Activated T-helper 2 cell treated with anti-CD3 and anti-CD28 coated beads, Interferon-gamma antibody, Interleukin-2, Interleukin-4, amounts not matched to agents 10 μg/mL and 5 μg/mL and 100 μg/mL, durations not matched to agents 14 hours and 24 hours and 36 hours (primary cell): Measurements from ENCODE around the gene VSIG2. TPM values are rescaled to one million over a fixed set of nuclear protein-coding genes. Genes with fewer than 3 reads are reported as not detected.

Source experiments
- DNase-seq: peaks from one replicate; pipeline ENCODE4 v3.0.0; 2021; ENCODE audit warnings: low spot score
- H3K27ac Mint-ChIP-seq: one replicate; pipeline ENCODE4 v1.8.0; 2021; ENCODE audit warnings: mixed read lengths
- H3K27me3 Mint-ChIP-seq: one replicate; pipeline ENCODE4 v1.8.0; 2021; ENCODE audit warnings: low read depth, mixed read lengths
- H3K36me3 Mint-ChIP-seq: one replicate; pipeline ENCODE4 v1.8.0; 2021; ENCODE audit warnings: low read depth, mixed read lengths
- H3K4me1 Mint-ChIP-seq: one replicate; pipeline ENCODE4 v1.8.0; 2021; ENCODE audit warnings: low read depth, mixed read lengths
- H3K4me3 Mint-ChIP-seq: one replicate; pipeline ENCODE4 v1.8.0; 2021; ENCODE audit warnings: low read depth, mild to moderate bottlenecking, moderate library complexity, mixed read lengths
- H3K9me3 Mint-ChIP-seq: one replicate; pipeline ENCODE4 v1.8.0; 2021; ENCODE audit warnings: mixed read lengths
- intact Hi-C: fragments of 100-400 bp; cut with micrococcal nuclease; formaldehyde crosslinking; loops from one replicate; pipeline ENCODE4 v1.15.1; 2023
- total RNA-seq: library from RNA; stranded (reverse); gene quantifications from 2 replicates; pipeline ENCODE4 v1.2.3, GENCODE V29; 2022

VSIG2 gene
- total RNA-seq, 1 donor from 2014 or later = not detected

GRCh38 chr11:124760806-124761205, 8.8 kb upstream of the VSIG2 start:
- H3K27ac Mint-ChIP-seq = no peak overlapping the region
- no peak for DNase-seq
- H3K9me3 Mint-ChIP-seq = no peaks in the 10 kb centered on the region
- H3K4me3 Mint-ChIP-seq = peak overlapping the region; percentile 37
- intact Hi-C loops = no loop called here
- H3K4me1 Mint-ChIP-seq = peaks cover 17% of the 10 kb centered on the region
- no peaks in the 10 kb centered on the region for H3K36me3 Mint-ChIP-seq
- H3K27me3 Mint-ChIP-seq = peaks cover 55% of the 10 kb centered on the region

- peaks cover 55% of the 10 kb centered on the region for H3K27me3 Mint-ChIP-seq
- H3K36me3 Mint-ChIP-seq = no peaks in the 10 kb centered on the region
- intact Hi-C loops = no loop called here
- no peak overlapping the region for H3K27ac Mint-ChIP-seq
- peaks cover 17% of the 10 kb centered on the region for H3K4me1 Mint-ChIP-seq
- no peak overlapping the region for H3K4me3 Mint-ChIP-seq
- DNase-seq = no peak
- H3K9me3 Mint-ChIP-seq = no peaks in the 10 kb centered on the region
Measured at GRCh38 chr11:124760205-124760652, 8.2 kb upstream of the VSIG2 start.

GRCh38 chr11:124759266-124760204, 7.5 kb upstream of the VSIG2 start:
- Mint-ChIP-seq H3K4me3 (no peak overlapping the region), H3K27me3 (peaks cover 59% of the 10 kb centered on the region), H3K36me3 (no peaks in the 10 kb centered on the region), H3K9me3 (no peaks in the 10 kb centered on the region), H3K4me1 (peaks cover 17% of the 10 kb centered on the region), H3K27ac (no peak overlapping the region)
- no peak for DNase-seq
- intact Hi-C loops = loop anchor here (2.0 kb wide), 1 partner anchor 107 kb away; no protein-coding TSS in a partner anchor

- no peak overlapping the region for H3K27ac Mint-ChIP-seq
- intact Hi-C loops = loop anchor here (1.0 to 2.0 kb wide), 2 partner anchors 11 to 108 kb away; no protein-coding TSS in a partner anchor
- H3K36me3 Mint-ChIP-seq = no peaks in the 10 kb centered on the region
- H3K4me1 Mint-ChIP-seq = peaks cover 16% of the 10 kb centered on the region
- peak overlapping the region; percentile 62 for H3K4me3 Mint-ChIP-seq
- peaks cover 59% of the 10 kb centered on the region for H3K27me3 Mint-ChIP-seq
- DNase-seq = peak; percentile 64
- no peaks in the 10 kb centered on the region for H3K9me3 Mint-ChIP-seq
Measured at GRCh38 chr11:124758355-124759265, 6.6 kb upstream of the VSIG2 start.

GRCh38 chr11:124757320-124757719, 5.3 kb upstream of the VSIG2 start:
- Mint-ChIP-seq H3K9me3 (no peaks in the 10 kb centered on the region), H3K4me3 (no peak overlapping the region), H3K4me1 (peaks cover 13% of the 10 kb centered on the region), H3K36me3 (no peaks in the 10 kb centered on the region), H3K27ac (no peak overlapping the region), H3K27me3 (peaks cover 57% of the 10 kb centered on the region)
- intact Hi-C loops = no loop called here
- no peak for DNase-seq

GRCh38 chr11:124756753-124757227, 4.7 kb upstream of the VSIG2 start:
- peaks cover 13% of the 10 kb centered on the region for H3K4me1 Mint-ChIP-seq
- intact Hi-C loops = no loop called here
- DNase-seq = no peak
- H3K27ac Mint-ChIP-seq = no peak overlapping the region
- no peaks in the 10 kb centered on the region for H3K36me3 Mint-ChIP-seq
- H3K4me3 Mint-ChIP-seq = no peak overlapping the region
- H3K27me3 Mint-ChIP-seq = peaks cover 55% of the 10 kb centered on the region
- H3K9me3 Mint-ChIP-seq = no peaks in the 10 kb centered on the region

- intact Hi-C loops = no loop called here
- no peak for DNase-seq
Measured at GRCh38 chr11:124756033-124756752, 4.1 kb upstream of the VSIG2 start.

GRCh38 chr11:124754710-124755109, 2.7 kb upstream of the VSIG2 start:
- Mint-ChIP-seq H3K27me3 (peaks cover 36% of the 10 kb centered on the region), H3K9me3 (no peaks in the 10 kb centered on the region), H3K27ac (no peak overlapping the region), H3K36me3 (no peaks in the 10 kb centered on the region), H3K4me3 (no peak overlapping the region), H3K4me1 (peaks cover 13% of the 10 kb centered on the region)
- intact Hi-C loops = no loop called here
- no peak for DNase-seq

More at GRCh38 chr11:124756033-124756752, 4.1 kb upstream of the VSIG2 start:
- H3K9me3 Mint-ChIP-seq = no peaks in the 10 kb centered on the region
- no peak overlapping the region for H3K4me3 Mint-ChIP-seq
- peaks cover 49% of the 10 kb centered on the region for H3K27me3 Mint-ChIP-seq
- no peak overlapping the region for H3K27ac Mint-ChIP-seq
- H3K4me1 Mint-ChIP-seq = peaks cover 11% of the 10 kb centered on the region
- H3K36me3 Mint-ChIP-seq = no peaks in the 10 kb centered on the region

GRCh38 chr11:124754309-124754708, 2.3 kb upstream of the VSIG2 start:
- Mint-ChIP-seq H3K36me3 (no peaks in the 10 kb centered on the region), H3K4me1 (peaks cover 14% of the 10 kb centered on the region), H3K4me3 (no peak overlapping the region), H3K9me3 (no peaks in the 10 kb centered on the region), H3K27me3 (peaks cover 35% of the 10 kb centered on the region), H3K27ac (no peak overlapping the region)
- intact Hi-C loops = no loop called here
- no peak for DNase-seq

GRCh38 chr11:124753624-124754023, 1.6 kb upstream of the VSIG2 start:
- no peak for DNase-seq
- intact Hi-C loops = no loop called here

GRCh38 chr11:124753205-124753604, 1.1 kb upstream of the VSIG2 start:
- no peak overlapping the region for H3K27ac Mint-ChIP-seq
- intact Hi-C loops = no loop called here
- DNase-seq = no peak
- no peaks in the 10 kb centered on the region for H3K9me3 Mint-ChIP-seq
- H3K27me3 Mint-ChIP-seq = peaks cover 27% of the 10 kb centered on the region
- peaks cover 10% of the 10 kb centered on the region for H3K4me1 Mint-ChIP-seq
- H3K4me3 Mint-ChIP-seq = no peak overlapping the region
- H3K36me3 Mint-ChIP-seq = no peaks in the 10 kb centered on the region

More at GRCh38 chr11:124753624-124754023, 1.6 kb upstream of the VSIG2 start:
- Mint-ChIP-seq H3K27me3 (peaks cover 31% of the 10 kb centered on the region), H3K36me3 (no peaks in the 10 kb centered on the region), H3K27ac (no peak overlapping the region), H3K9me3 (no peaks in the 10 kb centered on the region), H3K4me1 (peaks cover 14% of the 10 kb centered on the region), H3K4me3 (no peak overlapping the region)

GRCh38 chr11:124752471-124753102, 532 bp upstream of the VSIG2 start:
- H3K27ac Mint-ChIP-seq = no peak overlapping the region
- intact Hi-C loops = no loop called here
- peaks cover 21% of the 10 kb centered on the region for H3K27me3 Mint-ChIP-seq
- H3K4me3 Mint-ChIP-seq = no peak overlapping the region
- no peaks in the 10 kb centered on the region for H3K9me3 Mint-ChIP-seq
- DNase-seq = no peak
- peaks cover 9% of the 10 kb centered on the region for H3K4me1 Mint-ChIP-seq
- H3K36me3 Mint-ChIP-seq = no peaks in the 10 kb centered on the region
